GM23248 (cell line): ENCODE results near the gene HSP90AB1. TPM values are rescaled to one million over a fixed set of nuclear protein-coding genes. Genes with fewer than 3 reads are reported as not detected.
"Not testable (repeated sequence)": the region's sequence is repeated elsewhere in the genome, so short reads cannot be mapped to it uniquely, and the experiment has no call there.

Experiments used
- DNase-seq: peaks from one replicate; pipeline ENCODE4 v3.0.0-alpha.2; 2015
- H2AFZ ChIP-seq: fragments of 200-600 bp; sonication (generic); 2 replicates; pipeline ENCODE4 v1.6.1; 2016; ENCODE audit warnings: antibody characterized with exemption
- H3F3A ChIP-seq: fragments of 200-600 bp; sonication (generic); 2 replicates; pipeline ENCODE4 v1.6.1; 2016; ENCODE audit warnings: mild to moderate bottlenecking, antibody characterized with exemption, mixed run types; ENCODE audit not compliant: insufficient read depth
- H3K27ac ChIP-seq: fragments of 200-600 bp; sonication (generic); 2 replicates; pipeline ENCODE4 v1.5.1; 2016; ENCODE audit warnings: mild to moderate bottlenecking
- H3K27me3 ChIP-seq: fragments of 200-600 bp; sonication (generic); replicated peaks from 2 replicates; pipeline ENCODE4 v1.6.1; 2016; ENCODE audit warnings: mild to moderate bottlenecking; ENCODE audit not compliant: insufficient read depth
- H3K36me3 ChIP-seq: fragments of 200-600 bp; sonication (generic); 2 replicates; pipeline ENCODE4 v1.6.1; 2016; ENCODE audit warnings: low read depth, mild to moderate bottlenecking
- H3K4me1 ChIP-seq: fragments of 200-600 bp; sonication (generic); 2 replicates; pipeline ENCODE4 v1.6.1; 2016; ENCODE audit warnings: mild to moderate bottlenecking; ENCODE audit not compliant: insufficient read depth
- H3K4me2 ChIP-seq: fragments of 200-600 bp; sonication (generic); one replicate; pipeline ENCODE4 v1.6.1; 2016; ENCODE audit warnings: mild to moderate bottlenecking; ENCODE audit not compliant: unreplicated experiment
- H3K4me3 ChIP-seq: fragments of 200-600 bp; sonication (generic); 2 replicates; pipeline ENCODE4 v1.5.1; 2016; ENCODE audit warnings: mild to moderate bottlenecking
- H3K79me2 ChIP-seq: fragments of 200-600 bp; sonication (generic); 2 replicates; pipeline ENCODE4 v1.6.1; 2016; ENCODE audit warnings: mild to moderate bottlenecking; ENCODE audit not compliant: insufficient read depth
- H3K9ac ChIP-seq: fragments of 200-600 bp; sonication (generic); 2 replicates; pipeline ENCODE4 v1.6.1; 2016; ENCODE audit warnings: mild to moderate bottlenecking
- H3K9me2 ChIP-seq: fragments of 200-600 bp; sonication (generic); 2 replicates; pipeline ENCODE4 v1.6.1; 2016; ENCODE audit warnings: mixed run types, mild to moderate bottlenecking, moderate library complexity; ENCODE audit not compliant: insufficient read depth
- H3K9me3 ChIP-seq: fragments of 200-600 bp; sonication (generic); one replicate; pipeline ENCODE4 v1.6.1; 2017; ENCODE audit warnings: low read depth
- H4K20me1 ChIP-seq: fragments of 200-600 bp; sonication (generic); 2 replicates; pipeline ENCODE4 v1.6.0; 2016; ENCODE audit not compliant: insufficient read depth
- EZH2 ChIP-seq: fragments of 200-600 bp; sonication (generic); IDR thresholded peaks from 2 replicates; pipeline ENCODE4 v1.6.1; 2018; ENCODE audit warnings: antibody characterized with exemption, mild to moderate bottlenecking; ENCODE audit not compliant: insufficient read depth, poor library complexity, severe bottlenecking
- EZH2phosphoT487 ChIP-seq: fragments of 200-600 bp; sonication (generic); IDR thresholded peaks from 2 replicates; pipeline ENCODE4 v1.6.1; 2018; ENCODE audit warnings: antibody characterized with exemption, moderate library complexity, mild to moderate bottlenecking, low read depth; ENCODE audit not compliant: insufficient read depth
- WGBS, 2 experiments: methylation state at CpG; one replicate each; pipeline ENCODE4 v1.1.6; 2015 to 2017; ENCODE audit warnings: low lambda C conversion rate in 2 of 2, low coverage in 1 of 2; ENCODE audit errors: missing lambda C conversion rate in 2 of 2; 5-methylcytosine and 5-hydroxymethylcytosine counted together
- in situ Hi-C: fragments of 300-500 bp; cut with MboI; formaldehyde crosslinking; loops from 2 replicates; pipeline ENCODE4 v1.15.0; 2020
- polyA plus RNA-seq: library from polyadenylated mRNA; unstranded; fragments of >200 nt; fragmentation: Nextera tagmentation; extraction: Ambion mirVana; gene quantifications from 2 replicates; pipeline ENCODE4 v1.2.1, GENCODE V29; 2016
- total RNA-seq: library from RNA; depleted of rRNA; stranded (reverse); fragments of >200 nt; shearing (Covaris generic); gene quantifications from 2 replicates; pipeline ENCODE4 v1.2.3, GENCODE V29; 2014

Gene HSP90AB1
- total and polyA plus RNA-seq, 2 experiments from 2014 or later, result 392 to 732 TPM

DNA sequence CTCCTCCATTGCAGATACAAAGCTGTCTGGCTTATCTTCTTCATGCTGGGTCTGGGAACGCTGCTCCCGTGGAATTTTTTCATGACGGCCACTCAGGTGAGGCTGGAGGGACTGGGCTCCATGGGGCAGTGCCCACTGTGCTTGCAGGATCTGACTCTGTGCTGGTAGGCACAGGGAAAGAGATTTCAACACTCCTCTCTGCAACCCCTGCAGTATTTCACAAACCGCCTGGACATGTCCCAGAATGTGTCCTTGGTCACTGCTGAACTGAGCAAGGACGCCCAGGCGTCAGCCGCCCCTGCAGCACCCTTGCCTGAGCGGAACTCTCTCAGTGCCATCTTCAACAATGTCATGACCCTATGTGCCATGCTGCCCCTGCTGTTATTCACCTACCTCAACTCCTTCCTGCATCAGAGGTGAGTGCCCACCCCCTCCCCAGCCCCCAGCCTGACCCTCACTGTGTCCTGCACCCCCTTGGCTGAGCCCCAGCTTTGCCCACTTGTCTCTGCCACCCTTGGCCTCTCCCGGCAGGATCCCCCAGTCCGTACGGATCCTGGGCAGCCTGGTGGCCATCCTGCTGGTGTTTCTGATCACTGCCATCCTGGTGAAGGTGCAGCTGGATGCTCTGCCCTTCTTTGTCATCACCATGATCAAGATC, 17.4 kb upstream of the HSP90AB1 start:
- Histone ChIP-seq H3K36me3 (no peaks in the 10 kb centered on the region), H3K79me2 (no peaks in the 10 kb centered on the region; the same call in 1 of the 2 replicates), H2AFZ (no peak overlapping the region), H3K4me1 (peaks cover 28% of the 10 kb centered on the region), H3K27me3 (no peaks in the 10 kb centered on the region), H3K9me2 (no peaks in the 10 kb centered on the region), H4K20me1 (no peaks in the 10 kb centered on the region), H3K27ac (no peak overlapping the region), H3K4me3 (no peak overlapping the region), H3K4me2 (peak overlapping the region; percentile 13), H3K9me3 (no peaks in the 10 kb centered on the region), H3K9ac (no peak overlapping the region), H3F3A (peaks cover 15% of the 10 kb centered on the region)
- in situ Hi-C loops, result no loop called here
- WGBS, 2 experiments, result 70 to 80% methylated on average over 8 to 11 of the region's 11 CpGs
- no peak for DNase-seq
- TF ChIP-seq EZH2phosphoT487 (no peak), EZH2 (no peak)

DNA sequence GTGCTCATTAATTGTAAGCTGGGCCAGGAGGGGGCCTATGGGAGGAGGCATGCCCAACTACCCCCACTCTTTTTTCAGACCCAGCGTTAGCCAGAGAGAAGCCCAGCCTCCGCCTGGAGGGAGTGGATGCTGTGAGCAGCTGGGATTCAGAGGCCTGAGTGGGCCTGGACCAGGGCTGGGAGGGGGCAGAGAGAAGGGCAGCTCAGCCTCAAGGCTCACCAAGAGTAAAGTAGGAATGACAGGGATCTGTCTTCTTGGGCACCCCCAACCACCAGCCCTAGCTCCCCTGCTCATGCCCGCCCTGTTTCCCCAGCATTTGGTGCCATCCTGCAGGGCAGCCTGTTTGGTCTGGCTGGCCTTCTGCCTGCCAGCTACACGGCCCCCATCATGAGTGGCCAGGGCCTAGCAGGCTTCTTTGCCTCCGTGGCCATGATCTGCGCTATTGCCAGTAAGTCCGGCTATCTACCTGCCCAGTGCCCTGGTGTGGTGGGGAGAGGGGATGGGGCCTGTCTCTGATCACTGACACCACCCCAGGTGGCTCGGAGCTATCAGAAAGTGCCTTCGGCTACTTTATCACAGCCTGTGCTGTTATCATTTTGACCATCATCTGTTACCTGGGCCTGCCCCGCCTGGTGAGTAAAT, 16.7 kb upstream of the HSP90AB1 start:
- Histone ChIP-seq H3K4me1 (peaks cover 33% of the 10 kb centered on the region), H3F3A (peaks cover 17% of the 10 kb centered on the region), H3K4me3 (no peak overlapping the region), H3K27me3 (no peaks in the 10 kb centered on the region), H3K27ac (no peak overlapping the region), H2AFZ (no peak overlapping the region), H3K9ac (no peak overlapping the region), H4K20me1 (no peaks in the 10 kb centered on the region), H3K79me2 (no peaks in the 10 kb centered on the region; the same call in 1 of the 2 replicates), H3K4me2 (no peak overlapping the region), H3K36me3 (no peaks in the 10 kb centered on the region), H3K9me2 (no peaks in the 10 kb centered on the region), H3K9me3 (no peaks in the 10 kb centered on the region)
- 96% methylated on average over 10 of the region's 10 CpGs for WGBS, 2 experiments
- no peak for TF ChIP-seq EZH2phosphoT487
- no peak for DNase-seq
- in situ Hi-C loops, result no loop called here

DNA sequence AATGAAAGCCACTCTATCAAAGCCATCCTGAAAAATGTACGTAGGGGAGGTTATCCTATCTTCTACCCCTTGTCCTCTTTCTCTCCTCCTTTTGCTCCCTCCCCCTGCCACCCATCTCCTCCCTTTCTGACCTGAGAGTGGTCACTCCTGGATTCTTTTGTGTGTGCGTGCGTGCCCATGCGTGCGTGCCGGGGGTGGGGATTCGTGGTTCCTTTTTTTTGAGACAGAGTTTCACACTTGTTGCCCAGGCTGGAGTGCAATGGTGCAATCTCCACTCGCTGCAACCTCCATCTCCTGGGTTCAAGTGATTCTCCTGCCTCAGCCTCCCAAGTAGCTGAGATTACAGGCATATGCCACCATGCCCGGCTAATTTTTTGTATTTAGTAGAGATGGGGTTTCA, 15.5 kb upstream of the HSP90AB1 start:
- 82 to 87% methylated on average over 9 of the region's 9 CpGs for WGBS, 2 experiments

DNA sequence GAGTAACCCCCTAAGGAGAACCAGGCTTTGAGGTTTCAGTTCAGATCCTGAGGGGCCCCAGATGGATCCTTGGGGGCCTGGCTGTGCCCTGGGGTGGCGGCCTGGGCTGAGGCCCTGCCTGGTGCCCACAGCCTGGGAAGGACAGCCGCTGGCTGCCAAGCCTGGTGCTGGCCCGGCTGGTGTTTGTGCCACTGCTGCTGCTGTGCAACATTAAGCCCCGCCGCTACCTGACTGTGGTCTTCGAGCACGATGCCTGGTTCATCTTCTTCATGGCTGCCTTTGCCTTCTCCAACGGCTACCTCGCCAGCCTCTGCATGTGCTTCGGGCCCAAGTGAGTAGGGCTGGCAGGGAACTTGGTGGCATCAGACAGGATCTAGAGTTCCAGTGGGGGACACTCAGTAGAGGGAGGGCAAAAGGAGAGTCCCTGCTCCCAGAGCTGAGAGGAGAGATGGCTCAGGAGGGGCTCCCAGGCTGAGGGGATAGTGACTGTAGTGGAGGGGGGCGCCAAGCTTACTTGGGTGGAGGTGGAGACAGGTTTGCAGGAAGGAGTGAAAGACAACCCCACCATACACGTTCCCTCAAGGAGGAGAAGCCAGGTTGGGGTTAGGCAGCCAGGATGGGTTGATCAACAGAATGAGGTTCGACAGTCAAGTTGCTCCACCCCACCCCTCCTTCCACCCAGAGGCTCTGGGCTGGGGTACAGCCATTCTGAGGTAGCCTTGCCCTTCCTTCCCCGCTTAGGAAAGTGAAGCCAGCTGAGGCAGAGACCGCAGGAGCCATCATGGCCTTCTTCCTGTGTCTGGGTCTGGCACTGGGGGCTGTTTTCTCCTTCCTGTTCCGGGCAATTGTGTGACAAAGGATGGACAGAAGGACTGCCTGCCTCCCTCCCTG, 14.0 kb upstream of the HSP90AB1 start:
- no peaks in the 10 kb centered on the region for H3K36me3 ChIP-seq
- H3K9ac ChIP-seq, result peak overlapping the region; percentile 55; the same call in 1 of the 2 replicates
- in situ Hi-C loops, result no loop called here

More for the DNA sequence above, 15.5 kb upstream of the HSP90AB1 start:
- H2AFZ ChIP-seq, H4K20me1 ChIP-seq, H3K4me3 ChIP-seq, H3K79me2 ChIP-seq, H3K27me3 ChIP-seq, DNase-seq, H3K9me3 ChIP-seq, H3K9me2 ChIP-seq, H3K9ac ChIP-seq, in situ Hi-C loops, H3K4me2 ChIP-seq, H3K27ac ChIP-seq, H3K36me3 ChIP-seq: not testable (repeated sequence)
- peaks cover 25% of the 10 kb centered on the region for H3F3A ChIP-seq
- peaks cover 36% of the 10 kb centered on the region for H3K4me1 ChIP-seq

More for the DNA sequence above, 14.0 kb upstream of the HSP90AB1 start:
- Histone ChIP-seq H3K4me3 (no peak overlapping the region), H3K79me2 (no peaks in the 10 kb centered on the region), H3K27ac (peak overlapping the region; percentile 82; the same call in 1 of the 2 replicates), H3F3A (peaks cover 25% of the 10 kb centered on the region), H3K9me2 (no peaks in the 10 kb centered on the region), H3K4me1 (peaks cover 43% of the 10 kb centered on the region), H3K4me2 (no peak overlapping the region), H3K27me3 (no peaks in the 10 kb centered on the region), H3K9me3 (no peaks in the 10 kb centered on the region), H4K20me1 (no peaks in the 10 kb centered on the region), H2AFZ (0 out of 2 replicates have a peak overlapping the region, but pooled peaks have one; percentile 50)
- 71 to 72% methylated on average over 16 of the region's 16 CpGs for WGBS, 2 experiments
- TF ChIP-seq EZH2 (no peak), EZH2phosphoT487 (no peak)
- DNase-seq, result no peak
